Bronchial smooth muscle cell (primary cell): ENCODE data around the gene ANKRD36B. TPM values are rescaled to one million over a fixed set of nuclear protein-coding genes. Genes with fewer than 3 reads are reported as not detected.

Experiments
- total RNA-seq: library from RNA; depleted of rRNA; stranded (reverse); fragments of >200 nt; gene quantifications from 2 replicates; pipeline ENCODE4 v1.2.1, GENCODE V29; 2014

Gene ANKRD36B
- 21.1 and 26.3 TPM in 2 replicates for total RNA-seq

DNA sequence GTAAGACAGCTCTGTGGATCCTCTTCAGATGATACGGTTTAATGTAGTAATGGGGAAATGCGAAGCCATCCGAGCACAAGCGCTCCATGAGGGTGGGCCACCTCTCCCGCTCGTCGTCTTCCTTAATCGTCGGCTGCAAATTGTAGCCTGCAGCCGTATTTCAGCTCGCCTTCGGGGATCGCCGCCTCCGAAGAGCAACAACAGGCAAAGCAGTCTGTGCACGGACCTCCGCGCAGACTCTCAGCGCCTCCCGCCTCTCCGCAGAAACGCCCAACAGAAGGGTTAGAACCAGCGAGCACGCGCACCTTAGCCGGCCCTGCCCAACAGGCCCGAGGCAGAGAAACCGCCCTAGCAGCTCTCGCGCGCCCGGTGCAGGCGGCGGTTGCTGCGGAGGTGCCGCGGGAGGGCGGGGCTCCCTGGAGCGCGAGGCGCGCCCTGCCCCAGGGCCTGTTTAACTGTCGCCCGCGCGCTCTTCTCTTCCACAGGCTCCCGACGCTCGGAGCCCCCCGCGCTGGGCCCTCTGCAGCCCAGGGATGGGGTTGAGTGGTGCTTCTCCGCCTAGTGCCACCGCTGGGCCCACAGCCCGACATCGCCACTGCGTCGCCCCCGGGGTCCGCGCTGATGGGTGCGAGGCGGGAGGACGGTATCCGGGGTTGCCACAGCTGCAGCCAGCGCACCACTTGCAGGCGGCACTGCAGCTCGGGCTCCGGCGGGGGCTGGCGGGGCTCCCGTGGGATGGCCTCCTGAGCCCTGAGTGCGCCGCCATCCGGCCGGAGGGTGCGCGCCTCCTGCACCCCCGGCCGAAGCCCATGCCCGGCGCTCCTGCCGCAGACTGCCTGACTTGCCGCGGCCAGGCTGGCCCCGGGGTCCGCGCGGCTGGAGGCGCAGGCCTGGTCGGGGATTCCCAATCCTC lies at the start of gene ANKRD36B:
TSS of gene ANKRD36B (minus strand) at position 280 of the 913 bp plus-strand sequence. CDS start at position 88, 192 bp downstream.

Other genes with a start within 250 kb of the ANKRD36B start
- gene COX5B, start 56.2 kb upstream of the ANKRD36B start, total RNA-seq: 317 and 549 TPM in 2 replicates
- gene ACTR1B, start 74.2 kb upstream of the ANKRD36B start, total RNA-seq: 59.7 and 64.8 TPM in 2 replicates
- 1.4 TPM in 2 replicates for gene C2orf92, start 79.8 kb upstream of the ANKRD36B start, total RNA-seq
- gene ZAP70, start 123.7 kb upstream of the ANKRD36B start, total RNA-seq: 0.09 and 0.16 TPM in 2 replicates